Naive thymus-derived CD4-positive, alpha-beta T cell (primary cell): ENCODE data around the gene ISCU. TPM values are rescaled to one million over a fixed set of nuclear protein-coding genes. Genes with fewer than 3 reads are reported as not detected.

Experiments
- ATAC-seq: fragments of 150-1000 bp; cut with Tn5 transposase; 2 replicates; pipeline ENCODE4 v1.10.0; 2021; ENCODE audit warnings: mild to moderate bottlenecking, moderate library complexity
- CTCF ChIA-PET: fragments of 350-600 bp; sonication (Branson Sonifier 250); formaldehyde crosslinking; loops from one replicate; lab custom pipeline; 2021; ENCODE audit warnings: antibody characterized with exemption; lab: Charles Lee
- POLR2A ChIA-PET: fragments of 350-600 bp; sonication (Branson Sonifier 250); formaldehyde crosslinking; loops from one replicate; lab custom pipeline; 2021; ENCODE audit warnings: antibody characterized with exemption, inconsistent platforms; lab: Charles Lee
- DNase-seq, 9 donors: peaks; one replicate each; pipeline versions ENCODE4 v3.0.0 to v3.0.0-alpha.2; 2020 to 2022; ENCODE audit warnings: mixed read lengths in 1 of 9
- H3K27ac ChIP-seq: one replicate; pipeline ENCODE4 v1.7.0; 2013; ENCODE audit warnings: mild to moderate bottlenecking, low read depth, low read length, moderate library complexity
- H3K27me3 ChIP-seq, 2 donors: one replicate each; pipeline ENCODE4 v1.7.0; 2013; ENCODE audit warnings: low read length in 2 of 2, mild to moderate bottlenecking in 2 of 2, moderate library complexity in 2 of 2; ENCODE audit not compliant: control insufficient read depth in 2 of 2, insufficient read depth in 2 of 2
- H3K36me3 ChIP-seq, 3 experiments: 1 replicate in 2 of 3; 2 replicates in 1 of 3; pipeline ENCODE4 v1.7.0; 2013; ENCODE audit warnings: low read length in 3 of 3, mild to moderate bottlenecking in 3 of 3, moderate library complexity in 1 of 3; ENCODE audit not compliant: insufficient read depth in 3 of 3, control insufficient read depth in 2 of 3
- H3K4me1 ChIP-seq, 2 donors: one replicate each; pipeline ENCODE4 v1.7.0; 2013; ENCODE audit warnings: low read length in 2 of 2, mild to moderate bottlenecking in 2 of 2, moderate library complexity in 1 of 2; ENCODE audit not compliant: control insufficient read depth in 2 of 2, insufficient read depth in 2 of 2
- H3K4me3 ChIP-seq: 2 replicates; pipeline ENCODE4 v1.7.0; 2013; ENCODE audit warnings: mild to moderate bottlenecking, low read length
- H3K9me3 ChIP-seq, 3 experiments: 1 replicate in 2 of 3; 2 replicates in 1 of 3; pipeline ENCODE4 v1.7.0; 2013; ENCODE audit warnings: low read length in 3 of 3; ENCODE audit not compliant: control insufficient read depth in 2 of 3
- H3K27ac Mint-ChIP-seq, 9 donors: one replicate each; pipeline ENCODE4 v1.8.0; 2020 to 2022; ENCODE audit warnings: mixed read lengths in 9 of 9, mild to moderate bottlenecking in 8 of 9, moderate library complexity in 5 of 9, inconsistent platforms in 2 of 9
- H3K27me3 Mint-ChIP-seq, 5 donors: one replicate each; pipeline ENCODE4 v1.8.0; 2021 to 2022; ENCODE audit warnings: mixed read lengths in 5 of 5, mild to moderate bottlenecking in 1 of 5
- H3K36me3 Mint-ChIP-seq, 5 donors: one replicate each; pipeline ENCODE4 v1.8.0; 2020 to 2022; ENCODE audit warnings: mixed read lengths in 5 of 5, mild to moderate bottlenecking in 3 of 5, inconsistent platforms in 1 of 5
- H3K4me1 Mint-ChIP-seq, 7 donors: one replicate each; pipeline ENCODE4 v1.8.0; 2020 to 2022; ENCODE audit warnings: mixed read lengths in 7 of 7, mild to moderate bottlenecking in 3 of 7, inconsistent platforms in 1 of 7
- H3K4me3 Mint-ChIP-seq, 10 donors: one replicate each; pipeline ENCODE4 v1.8.0; 2020 to 2022; ENCODE audit warnings: mild to moderate bottlenecking in 10 of 10, mixed read lengths in 10 of 10, moderate library complexity in 6 of 10, inconsistent platforms in 2 of 10
- H3K9me3 Mint-ChIP-seq, 11 donors: one replicate each; pipeline ENCODE4 v1.8.0; 2020 to 2022; ENCODE audit warnings: mixed read lengths in 11 of 11, mild to moderate bottlenecking in 4 of 11, inconsistent platforms in 1 of 11, moderate library complexity in 1 of 11
- intact Hi-C, 2 donors: fragments of 100-400 bp; cut with micrococcal nuclease; formaldehyde crosslinking; loops; one replicate each; pipeline ENCODE4 v1.15.1; 2023
- polyA plus RNA-seq, 2 donors: library from polyadenylated mRNA; unstranded; fragments of 300-500 nt; fragmentation: Illumina TruSeq; gene quantifications; one replicate each; pipeline ENCODE4 v1.2.3, GENCODE V29; 2021
- total RNA-seq, 6 experiments: library from RNA in 5 of 6; stranded (reverse) in 5 of 6; gene quantifications; 1 replicate in 5 of 6; 2 replicates in 1 of 6; pipeline ENCODE4 v1.2.3 and lab custom pipeline; 2021 to 2026

Gene ISCU
- total and polyA plus RNA-seq, 7 experiments from 2014 or later: 51.7 to 401 (median 197) TPM

DNA sequence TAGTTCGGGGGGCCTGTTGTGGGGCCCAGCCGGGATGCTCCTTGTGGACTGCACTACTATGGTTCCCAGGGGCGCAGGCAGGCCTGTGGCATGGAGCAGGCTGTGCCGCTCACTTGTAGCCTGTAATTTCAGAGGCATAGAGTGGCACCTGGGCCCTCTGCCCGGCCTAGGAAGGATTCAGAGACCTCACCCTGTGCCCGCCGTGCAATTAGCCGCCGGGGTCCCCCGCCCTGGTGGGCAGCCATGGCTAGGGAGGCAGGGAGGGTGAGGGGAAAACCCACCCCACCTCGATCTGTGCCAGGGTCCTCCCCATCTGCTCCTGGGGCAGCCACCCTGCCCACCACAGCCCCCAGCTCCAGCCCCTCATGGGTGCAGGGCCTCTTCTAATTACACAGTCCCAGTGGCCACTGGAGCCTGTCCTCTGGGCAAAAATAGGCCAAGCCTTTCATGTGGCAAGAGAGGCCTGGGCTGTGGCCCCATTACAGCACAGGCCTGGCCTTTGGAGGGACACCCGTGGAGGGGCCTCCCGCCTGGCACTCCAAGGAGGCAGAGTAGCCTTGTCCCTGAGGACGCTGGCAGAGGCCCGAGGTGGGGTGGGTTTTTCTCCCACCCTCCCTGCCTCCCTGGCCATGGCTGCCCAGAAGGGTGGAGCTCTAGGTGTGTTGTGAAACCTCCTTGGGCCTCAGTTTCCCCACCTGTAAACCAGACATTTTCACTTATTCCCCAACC, 40.7 kb downstream of the ISCU start:
- intact Hi-C loops: no loop called here
- ATAC-seq (no peak), DNase-seq (no peak)
- Histone ChIP-seq H3K27ac (no peak overlapping the region), H3K27me3 (no peaks in the 10 kb centered on the region), H3K36me3 (no peaks in the 10 kb centered on the region), H3K4me1 (no peaks in the 10 kb centered on the region), H3K4me3 (no peak overlapping the region), H3K9me3 (no peaks in the 10 kb centered on the region)
- Mint-ChIP-seq H3K4me3 (no peak overlapping the region), H3K36me3 (no peaks in the 10 kb centered on the region), H3K4me1 (peaks cover 0 to 3% (median 0%) of the 10 kb centered on the region in 7 donors), H3K27me3 (peaks cover 0 to 7% (median 0%) of the 10 kb centered on the region in 5 donors), H3K9me3 (peaks cover 0 to 8% (median 0%) of the 10 kb centered on the region in 11 donors), H3K27ac (no peak overlapping the region)
- ChIA-PET CTCF (interaction anchor here (1.0 kb wide), 1 partner anchor 15 kb away, joined by 3 read pairs; no protein-coding TSS in a partner anchor), POLR2A (no interaction called here)

DNA sequence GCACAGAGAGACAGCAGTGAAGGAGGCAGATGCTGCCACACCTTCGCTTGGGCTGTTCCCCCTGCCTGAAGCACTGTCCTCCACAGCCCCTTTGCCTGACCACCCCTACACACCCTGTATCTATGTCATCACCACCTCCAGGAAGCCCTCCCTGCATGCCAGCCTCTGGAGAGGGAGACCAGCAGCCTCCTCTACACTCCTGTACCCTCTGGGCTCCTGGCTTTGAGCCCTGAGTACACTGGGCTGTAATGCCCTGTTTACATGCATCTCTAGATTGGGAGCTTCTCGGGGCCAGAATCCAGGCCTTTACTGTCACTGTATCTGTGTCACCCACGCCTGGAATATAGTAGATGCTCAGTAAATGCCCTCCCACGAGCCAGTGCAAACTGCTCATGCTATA, 41.3 kb downstream of the ISCU start:
- H3K27ac Mint-ChIP-seq: peak overlapping the region in 3 of 9 donors; percentile 7 to 60 (median 18)
- Histone ChIP-seq H3K27me3 (no peaks in the 10 kb centered on the region), H3K4me1 (no peaks in the 10 kb centered on the region), H3K9me3 (no peaks in the 10 kb centered on the region), H3K36me3 (no peaks in the 10 kb centered on the region), H3K4me3 (no peak overlapping the region), H3K27ac (no peak overlapping the region)
- no peaks in the 10 kb centered on the region for H3K36me3 Mint-ChIP-seq
- intact Hi-C loops: no loop called here
- H3K4me1 Mint-ChIP-seq: peaks cover 0 to 3% (median 0%) of the 10 kb centered on the region in 7 donors
- H3K27me3 Mint-ChIP-seq: peaks cover 0 to 7% (median 0%) of the 10 kb centered on the region in 5 donors
- DNase-seq: no peak
- no peak for ATAC-seq
- peaks cover 0 to 8% (median 0%) of the 10 kb centered on the region in 11 donors for H3K9me3 Mint-ChIP-seq
- H3K4me3 Mint-ChIP-seq: no peak overlapping the region
- POLR2A ChIA-PET: no interaction called here
- CTCF ChIA-PET: interaction anchor here (1.0 kb wide), 1 partner anchor 15 kb away, joined by 3 read pairs; no protein-coding TSS in a partner anchor

DNA sequence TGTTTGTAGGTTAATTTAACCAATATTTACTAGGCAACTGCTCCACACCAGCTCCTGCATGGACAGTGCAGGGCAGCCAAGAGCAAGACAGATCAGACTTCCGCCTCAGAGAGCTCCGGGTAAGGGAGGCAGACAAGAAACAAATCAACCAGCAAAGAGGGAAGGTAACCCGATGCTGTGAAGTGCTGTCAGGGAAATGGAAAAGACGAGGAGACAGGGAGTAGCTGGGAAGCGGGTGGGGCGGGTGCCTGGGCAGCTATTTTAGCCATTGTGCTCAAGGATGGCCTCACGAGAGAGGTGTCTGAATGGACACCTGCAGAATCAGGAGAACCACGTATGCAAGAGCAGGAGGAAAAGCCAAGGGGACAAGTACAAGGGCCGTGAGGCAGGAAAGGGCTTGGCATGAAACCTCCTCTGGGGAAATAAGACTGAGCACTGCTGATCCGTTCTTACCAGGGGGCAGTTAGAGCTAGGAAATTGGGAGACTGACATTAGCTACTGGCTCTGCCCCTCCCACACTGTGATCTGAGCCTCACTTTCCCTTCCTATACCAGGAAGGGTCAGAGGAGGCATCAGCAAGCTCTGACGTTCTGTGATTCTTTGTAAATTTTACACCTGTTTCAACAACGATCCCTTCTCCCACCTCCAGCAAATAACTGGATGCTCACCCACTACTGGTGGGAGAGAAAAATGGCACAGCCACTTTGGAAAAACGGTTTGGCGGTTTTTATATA, 42.0 kb downstream of the ISCU start:
- H3K27ac Mint-ChIP-seq: peak overlapping the region in 2 of 9 donors; percentile 7 to 60
- H3K4me3 Mint-ChIP-seq: no peak overlapping the region
- ChIA-PET POLR2A (no interaction called here), CTCF (interaction anchor here (1.0 kb wide), 1 partner anchor 14 kb away, joined by 3 read pairs; no protein-coding TSS in a partner anchor)
- H3K36me3 Mint-ChIP-seq: no peaks in the 10 kb centered on the region
- H3K36me3 ChIP-seq: no peaks in the 10 kb centered on the region
- no peaks in the 10 kb centered on the region for H3K9me3 ChIP-seq
- no peak overlapping the region for H3K27ac ChIP-seq
- DNase-seq (no peak), ATAC-seq (no peak)
- H3K4me1 ChIP-seq: no peaks in the 10 kb centered on the region
- no peaks in the 10 kb centered on the region for H3K27me3 ChIP-seq
- H3K4me3 ChIP-seq: no peak overlapping the region
- H3K9me3 Mint-ChIP-seq: peaks cover 0 to 8% (median 0%) of the 10 kb centered on the region in 11 donors
- H3K4me1 Mint-ChIP-seq: peaks cover 0 to 3% (median 0%) of the 10 kb centered on the region in 7 donors
- intact Hi-C loops: no loop called here
- H3K27me3 Mint-ChIP-seq: peaks cover 0 to 7% (median 0%) of the 10 kb centered on the region in 5 donors

- H3K4me3 Mint-ChIP-seq: peak overlapping the region in 1 of 10 donors; percentile 29
- peak overlapping the region in 1 of 9 donors; percentile 76 for H3K27ac Mint-ChIP-seq
- ATAC-seq: no peak
- H3K4me1 Mint-ChIP-seq: peaks cover 0 to 3% (median 0%) of the 10 kb centered on the region in 7 donors
- H3K36me3 Mint-ChIP-seq: no peaks in the 10 kb centered on the region
- no peak overlapping the region for H3K4me3 ChIP-seq
- no peaks in the 10 kb centered on the region for H3K36me3 ChIP-seq
- intact Hi-C loops: no loop called here
- no peak for DNase-seq
- H3K27me3 ChIP-seq: no peaks in the 10 kb centered on the region
- peaks cover 0 to 7% (median 0%) of the 10 kb centered on the region in 5 donors for H3K27me3 Mint-ChIP-seq
- ChIA-PET CTCF (no interaction called here), POLR2A (no interaction called here)
- no peak overlapping the region for H3K27ac ChIP-seq
- H3K4me1 ChIP-seq: no peaks in the 10 kb centered on the region
- no peaks in the 10 kb centered on the region for H3K9me3 ChIP-seq
- H3K9me3 Mint-ChIP-seq: peaks cover 0 to 8% (median 0%) of the 10 kb centered on the region in 11 donors
These were observed 42.7 kb downstream of the ISCU start for GRCh38 chr12:108605000-108605689.

DNA sequence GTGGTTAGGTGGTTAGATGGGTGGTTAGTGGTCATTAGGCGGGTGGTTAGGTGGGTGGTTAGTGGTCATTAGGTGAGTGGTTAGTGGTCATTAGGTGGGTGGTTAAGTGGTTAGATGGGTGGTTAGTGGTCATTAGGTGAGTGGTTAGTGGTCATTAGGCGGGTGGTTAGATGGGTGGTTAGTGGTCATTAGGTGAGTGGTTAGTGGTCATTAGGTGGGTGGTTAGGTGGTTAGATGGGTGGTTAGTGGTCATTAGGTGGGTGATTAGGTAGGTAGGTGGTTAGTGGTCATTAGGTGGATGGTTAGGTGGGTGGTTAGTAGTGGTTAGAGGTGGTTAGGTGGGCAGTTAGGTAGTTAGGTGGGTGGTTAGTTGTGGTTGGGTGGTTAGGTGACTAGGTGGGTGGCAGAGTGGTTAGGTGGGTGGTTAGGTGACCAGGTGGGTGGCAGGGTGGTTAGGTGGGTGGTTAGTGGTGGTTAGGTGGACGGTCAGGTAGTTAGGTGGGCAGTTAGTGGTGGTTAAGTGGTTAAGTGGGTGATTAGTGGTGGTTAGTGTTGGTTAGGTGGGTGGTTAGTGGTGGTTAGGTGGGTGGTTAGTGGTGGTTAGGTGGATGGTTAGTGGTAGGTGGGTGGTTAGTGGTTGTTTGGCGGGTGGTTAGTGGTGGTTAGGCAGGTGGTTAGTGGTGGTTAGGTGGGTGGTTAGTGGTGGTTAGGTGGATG, 43.5 kb downstream of the ISCU start:
- ChIA-PET POLR2A (interaction anchor here (0.6 kb wide), 1 partner anchor 36 kb away, joined by 3 read pairs; no protein-coding TSS in a partner anchor), CTCF (interaction anchor here (1.8 kb wide), 1 partner anchor 12 kb away, joined by 5 read pairs; no protein-coding TSS in a partner anchor)
- peak overlapping the region in 1 of 10 donors; percentile 29 for H3K4me3 Mint-ChIP-seq

More for the DNA sequence above, 43.5 kb downstream of the ISCU start:
- Histone ChIP-seq H3K9me3 (no peaks in the 10 kb centered on the region), H3K4me3 (no peak overlapping the region), H3K27ac (no peak overlapping the region), H3K4me1 (no peaks in the 10 kb centered on the region), H3K36me3 (no peaks in the 10 kb centered on the region), H3K27me3 (no peaks in the 10 kb centered on the region)
- intact Hi-C loops: no loop called here
- Mint-ChIP-seq H3K27me3 (peaks cover 0 to 7% (median 0%) of the 10 kb centered on the region in 5 donors), H3K36me3 (no peaks in the 10 kb centered on the region), H3K9me3 (peaks cover 0 to 8% (median 0%) of the 10 kb centered on the region in 11 donors), H3K4me1 (peaks cover 0 to 3% (median 0%) of the 10 kb centered on the region in 7 donors), H3K27ac (peak overlapping the region in 1 of 9 donors; percentile 76)
- DNase-seq (no peak), ATAC-seq (no peak)
